ENCODE measurements around the gene CLSTN3.

CLSTN3 gene

DNA sequence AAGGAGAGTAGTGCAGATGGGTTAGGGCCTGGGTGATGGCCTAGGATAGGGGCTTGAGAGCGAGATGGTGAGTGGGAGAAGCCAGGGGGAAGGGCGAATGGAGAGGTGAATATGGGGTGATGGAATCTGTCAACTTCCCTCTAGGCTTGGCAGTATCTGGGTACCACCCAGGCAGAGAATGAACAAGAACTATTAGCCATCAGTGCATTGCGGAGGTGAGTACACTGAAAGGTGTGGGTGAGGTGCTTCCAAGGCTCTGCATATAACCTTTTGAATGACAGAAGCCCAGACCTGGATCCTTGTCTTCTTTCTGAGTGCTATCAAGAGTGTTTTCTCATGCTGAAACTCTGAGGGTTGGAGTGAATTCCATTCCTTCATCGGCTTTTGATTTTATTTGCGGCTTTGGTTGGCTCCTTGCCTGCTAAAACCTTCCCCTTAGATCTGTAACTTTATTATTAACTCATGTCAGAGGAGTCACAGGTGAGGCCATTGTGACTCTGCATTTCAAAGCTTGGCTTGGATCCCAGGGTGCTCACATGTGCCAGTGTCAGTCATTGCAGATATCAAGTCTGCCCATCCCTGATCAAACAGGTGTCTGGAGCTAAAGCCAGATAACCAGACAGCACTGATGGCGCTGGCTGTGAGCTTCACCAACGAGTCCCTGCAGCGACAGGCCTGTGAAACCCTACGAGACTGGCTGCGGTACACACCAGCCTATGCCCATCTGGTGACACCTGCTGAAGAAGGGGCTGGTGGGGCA is 77.9 kb downstream of the CLSTN3 start:
- peaks cover 8% of the 10 kb centered on the region for H3K9me3 ChIP-seq (ENCODE audit: control insufficient read depth, low read depth, low read length)
- H3K36me3 ChIP-seq (ENCODE audit: control insufficient read depth, low read depth, low read length) = peaks cover 78% of the 10 kb centered on the region
- no peaks in the 10 kb centered on the region for H3K27me3 ChIP-seq (ENCODE audit: control insufficient read depth, insufficient read depth, low read length)
- H3K4me1 ChIP-seq (ENCODE audit: control insufficient read depth, low read depth, low read length) = no peaks in the 10 kb centered on the region
- H3K27ac ChIP-seq (ENCODE audit: low read length) = no peak overlapping the region
- no peak overlapping the region for H3K4me3 ChIP-seq (ENCODE audit: low read length)
- no peak overlapping the region for H3K9ac ChIP-seq (ENCODE audit: low read length)
